A549 (cell line): ENCODE data around the gene DDX10. TPM values are rescaled to one million over a fixed set of nuclear protein-coding genes. Genes with fewer than 3 reads are reported as not detected.

Experiments
- ATAC-seq, 2 experiments: fragments of 200-7000 bp in 1 of 2; fragments of >200 bp in 1 of 2; cut with Nextera tagmentation in 1 of 2; cut with Tn5 transposase in 1 of 2; 3 replicates each; pipeline versions ENCODE4 v1.8.0 to v1.9.1; 2018 to 2020; ENCODE audit warnings: mild to moderate bottlenecking in 1 of 2, moderate library complexity in 1 of 2
- CTCF ChIA-PET: fragments of 300-600 bp; sonication (Branson Sonifier 250); formaldehyde crosslinking; extraction: SDS; loops from one replicate; lab custom pipeline; 2021; ENCODE audit warnings: antibody characterized with exemption, inconsistent platforms; lab: Yijun Ruan, JAX
- POLR2A ChIA-PET: fragments of 350-600 bp; formaldehyde crosslinking; extraction: SDS; loops from one replicate; lab custom pipeline; 2021; ENCODE audit warnings: antibody characterized with exemption, inconsistent platforms; lab: Yijun Ruan, JAX
- DNase-seq, 2 experiments: peaks; one replicate each; pipeline versions ENCODE4 v3.0.0 to v3.0.0-alpha.2; 2011 to 2016; ENCODE audit warnings: low read depth in 1 of 2, low spot score in 1 of 2
- FAIRE-seq: peaks from 2 replicates; lab custom pipeline; 2011; peaks lifted over from hg19 to GRCh38; lab: Jason Lieb, UNC
- H3K27ac ChIP-seq, 2 experiments: fragments of >200 bp; sonication (Bioruptor Twin); formaldehyde crosslinking; 3 replicates each; pipeline ENCODE4 v1.5.1; 2016 to 2017
- H3K4me1 ChIP-seq: fragments of >200 bp; sonication (Bioruptor Twin); formaldehyde crosslinking; 3 replicates; pipeline ENCODE4 v1.6.1; 2016
- H3K4me2 ChIP-seq: fragments of >200 bp; sonication (Bioruptor Twin); formaldehyde crosslinking; 3 replicates; pipeline ENCODE4 v1.6.1; 2016
- H3K4me3 ChIP-seq: fragments of >200 bp; sonication (Bioruptor Twin); formaldehyde crosslinking; 3 replicates; pipeline ENCODE4 v1.5.1; 2016
- H3K9me3 ChIP-seq: fragments of >200 bp; sonication (Bioruptor Twin); formaldehyde crosslinking; 3 replicates; pipeline ENCODE4 v1.6.1; 2016
- CEBPB ChIP-seq, 2 experiments: fragments of >200 bp in 1 of 2; sonication (Bioruptor Twin) in 1 of 2; formaldehyde crosslinking in 1 of 2; IDR thresholded peaks; 2 replicates each; pipeline ENCODE4 v1.6.1; 2012 to 2016
- CHD2 ChIP-seq: fragments of 150-350 bp; IDR thresholded peaks from 2 replicates; pipeline ENCODE4 v1.6.1; 2014; ENCODE audit warnings: low read length; ENCODE audit not compliant: partially characterized antibody
- CTCF ChIP-seq: fragments of >200 bp; sonication (Bioruptor Twin); formaldehyde crosslinking; IDR thresholded peaks from 3 replicates; pipeline ENCODE4 v1.5.1; 2016
- EHMT2 ChIP-seq: fragments of 200-600 bp; sonication (generic); IDR thresholded peaks from 2 replicates; pipeline ENCODE4 v1.6.1; 2016; ENCODE audit warnings: antibody characterized with exemption, low read depth, mild to moderate bottlenecking, moderate library complexity
- FOXS1 ChIP-seq: fragments of 250-450 bp; sonication (Bioruptor Pico); IDR thresholded peaks from 2 replicates; pipeline ENCODE4 v1.5.0; 2020; ENCODE audit warnings: mild to moderate bottlenecking, moderate library complexity
- HDAC2 ChIP-seq: fragments of 200-600 bp; sonication (generic); IDR thresholded peaks from 2 replicates; pipeline ENCODE4 v1.6.1; 2016
- HMGXB4 ChIP-seq: fragments of 250-450 bp; sonication (Bioruptor Pico); IDR thresholded peaks from 2 replicates; pipeline ENCODE4 v1.5.0; 2021; ENCODE audit warnings: mild to moderate bottlenecking, moderate library complexity, borderline replicate concordance
- HOXA7 ChIP-seq: fragments of 250-450 bp; sonication (Bioruptor Pico); IDR thresholded peaks from 2 replicates; pipeline ENCODE4 v1.5.0; 2020; ENCODE audit warnings: mild to moderate bottlenecking, moderate library complexity
- JUN ChIP-seq, 2 experiments: fragments of >200 bp; sonication (Bioruptor Twin); formaldehyde crosslinking; IDR thresholded peaks; 2 replicates in 1 of 2; 3 replicates in 1 of 2; pipeline ENCODE4 v1.6.1; 2016 to 2017
- JUNB ChIP-seq: fragments of >200 bp; sonication (Bioruptor Twin); formaldehyde crosslinking; IDR thresholded peaks from 2 replicates; pipeline ENCODE4 v1.6.1; 2016
- MAFK ChIP-seq: fragments of 450-650 bp; IDR thresholded peaks from 2 replicates; pipeline ENCODE4 v1.6.1; 2014; ENCODE audit not compliant: partially characterized antibody
- PHF8 ChIP-seq: fragments of 200-600 bp; sonication (generic); IDR thresholded peaks from 2 replicates; pipeline ENCODE4 v1.6.1; 2016; ENCODE audit warnings: low read depth, mild to moderate bottlenecking, antibody characterized with exemption, moderate library complexity, borderline replicate concordance
- POLR2A ChIP-seq: IDR thresholded peaks from 2 replicates; pipeline ENCODE4 v1.6.1; 2012; ENCODE audit warnings: mild to moderate bottlenecking, low read length
- RAD21 ChIP-seq, 2 experiments: fragments of >200 bp in 1 of 2; sonication (Bioruptor Twin) in 1 of 2; formaldehyde crosslinking in 1 of 2; IDR thresholded peaks in 1 of 2; conservative IDR thresholded peaks in 1 of 2; 2 replicates in 1 of 2; 3 replicates in 1 of 2; pipeline ENCODE4 v1.6.1; 2012 to 2018; ENCODE audit warnings: inconsistent platforms in 1 of 2
- REST ChIP-seq: fragments of 200-600 bp; sonication (generic); IDR thresholded peaks from 2 replicates; pipeline ENCODE4 v1.6.1; 2016; ENCODE audit warnings: antibody characterized with exemption, mild to moderate bottlenecking, moderate library complexity
- RFX5 ChIP-seq: fragments of 450-650 bp; IDR thresholded peaks from 2 replicates; pipeline ENCODE4 v1.7.1; 2014; ENCODE audit warnings: antibody characterized with exemption, mild to moderate bottlenecking, moderate library complexity
- RNF2 ChIP-seq: fragments of 200-600 bp; sonication (generic); IDR thresholded peaks from 2 replicates; pipeline ENCODE4 v1.6.1; 2016; ENCODE audit warnings: low read depth, mild to moderate bottlenecking, antibody characterized with exemption, moderate library complexity, borderline replicate concordance
- SREBF2 ChIP-seq: fragments of 450-650 bp; IDR thresholded peaks from 2 replicates; pipeline ENCODE4 v1.6.1; 2014; ENCODE audit warnings: mild to moderate bottlenecking, moderate library complexity
- ZFP36 ChIP-seq: fragments of 450-650 bp; IDR thresholded peaks from 2 replicates; pipeline ENCODE4 v1.6.1; 2014; ENCODE audit warnings: borderline replicate concordance; ENCODE audit not compliant: partially characterized antibody
- ZSCAN20 ChIP-seq: fragments of 250-450 bp; sonication (Bioruptor Pico); IDR thresholded peaks from 2 replicates; pipeline ENCODE4 v1.8.0; 2022; ENCODE audit warnings: mild to moderate bottlenecking, moderate library complexity
- WGBS: methylation state at CpG from one replicate; pipeline ENCODE4 v1.1.6; 2017; ENCODE audit errors: missing lambda C conversion rate; 5-methylcytosine and 5-hydroxymethylcytosine counted together
- polyA plus RNA-seq, 4 experiments: library from polyadenylated mRNA; depleted of rRNA in 3 of 4; stranded (reverse); fragments of >200 nt; fragmentation: RNase III in 1 of 4; extraction: RNeasy Plus Mini Kit Qiagen cat#74134 plus additional on column Dnase treatment in 1 of 4; gene quantifications; 2 replicates in 3 of 4; 3 replicates in 1 of 4; pipeline ENCODE4 v1.2.3, GENCODE V29; 2011 to 2017

Gene DDX10
- polyA plus RNA-seq, 2 of the 4 experiments (the other 2 are of a cell fraction): 46.0 to 189 TPM

GRCh38 chr11:108758458-108758857, 93.6 kb downstream of the DDX10 start:
- POLR2A ChIA-PET: no interaction called here

More at GRCh38 chr11:108758458-108758857, 93.6 kb downstream of the DDX10 start:
- no peak for ATAC-seq
- WGBS: 74% methylated on average over 2 of the region's 2 CpGs
- TF ChIP-seq REST (no peak), JUNB (no peak), PHF8 (no peak), CTCF (no peak), RFX5 (no peak), RAD21 (conservative IDR thresholded peaks at IDR 0.05 in 1 of 2, IDR thresholded peaks at IDR 0.05 in 1 of 2) (no peak), CHD2 (no peak), CEBPB (IDR thresholded peaks at IDR 0.05) (no peak), POLR2A (no peak), ZSCAN20 (CRISPR knock-in tag) (no peak), SREBF2 (no peak), EHMT2 (no peak), MAFK (no peak), RNF2 (no peak), JUN (IDR thresholded peaks at IDR 0.05) (no peak), HDAC2 (no peak), FOXS1 (no peak), HOXA7 (no peak), HMGXB4 (no peak), ZFP36 (no peak)
- no peak for DNase-seq
- Histone ChIP-seq H3K4me3 (no peak overlapping the region), H3K4me2 (no peak overlapping the region), H3K27ac (no peak overlapping the region), H3K9me3 (no peaks in the 10 kb centered on the region), H3K4me1 (no peaks in the 10 kb centered on the region)
- FAIRE-seq: no peak
- CTCF ChIA-PET: no interaction called here
